Psoas muscle (tissue), 8 donors: ENCODE measurements around the gene NUP205. TPM values are rescaled to one million over a fixed set of nuclear protein-coding genes. Genes with fewer than 3 reads are reported as not detected.

Experiments used
- ATAC-seq, 4 donors: fragments of 200-7000 bp; cut with Tn5 transposase; one replicate each; pipeline ENCODE4 v1.9.1; 2020; ENCODE audit warnings: moderate library complexity in 3 of 4, mild to moderate bottlenecking in 2 of 4
- DNase-seq, 2 donors: peaks; one replicate each; pipeline ENCODE4 v3.0.0-alpha.2; 2020
- H3K27ac ChIP-seq: fragments of 200-600 bp; one replicate; pipeline ENCODE4 v1.8.0; 2022
- H3K27me3 ChIP-seq, 3 donors: fragments of 200-600 bp in 1 of 3; one replicate each; pipeline versions ENCODE4 v1.6.1 to v1.8.0; 2013 to 2022; ENCODE audit warnings: low read length in 2 of 3, mild to moderate bottlenecking in 2 of 3, moderate library complexity in 1 of 3; ENCODE audit not compliant: insufficient read depth in 3 of 3
- H3K36me3 ChIP-seq, 2 donors: fragments of 200-600 bp in 1 of 2; one replicate each; pipeline versions ENCODE4 v1.6.1 to v1.8.0; 2013 to 2022; ENCODE audit warnings: low read depth in 1 of 2, mild to moderate bottlenecking in 1 of 2, moderate library complexity in 1 of 2; ENCODE audit not compliant: insufficient read depth in 1 of 2
- H3K4me1 ChIP-seq: fragments of 200-600 bp; one replicate; pipeline ENCODE4 v1.8.0; 2022
- H3K4me3 ChIP-seq: fragments of 200-600 bp; one replicate; pipeline ENCODE4 v1.8.0; 2022; ENCODE audit warnings: mild to moderate bottlenecking
- H3K9me3 ChIP-seq: fragments of 200-600 bp; one replicate; pipeline ENCODE4 v1.8.0; 2022
- WGBS, 3 donors: extraction: QIAGEN DNeasy Blood & Tissue Kit; methylation state at CpG; one replicate each; pipeline versions ENCODE4 v1.1.6 to v1.1.7; 2013; 5-methylcytosine and 5-hydroxymethylcytosine counted together
- intact Hi-C, 2 donors: fragments of 100-400 bp; cut with DNase I; formaldehyde crosslinking; loops; one replicate each; pipeline versions ENCODE4 v1.11.0 to v1.14.2; 2022
- polyA plus RNA-seq, 3 donors: library from polyadenylated mRNA; stranded (reverse); fragments of 200-250 nt; gene quantifications; one replicate each; pipeline ENCODE4 v1.2.3, GENCODE V29; 2013
- total RNA-seq, 4 donors: library from RNA; stranded (reverse); fragmentation: NEBNext Ultra II Directional in 2 of 4; extraction: Animal tissue kit (Norgen Biotek cat#: 25700) in 2 of 4; gene quantifications; one replicate each; pipeline versions ENCODE4 v1.2.1 to v1.2.4, GENCODE V29; 2021 to 2023
- TF ChIP-seq, protein P1 (sequence below): fragments of 200-600 bp; IDR thresholded peaks from one replicate; pipeline ENCODE4 v1.8.0; 2022; ENCODE audit warnings: antibody characterized with exemption
- donor health status: healthy with polysubstance abuse.
- donor health status: DM: no; HTN: no; CAD: no; lungs with moderate emphysema.
- donor health status: Bipolar disorder and iron deficiency.
- donor health status: healthy.
- donor health status: DM: yes; HTN: yes; CAD: no.
- donor health status: DM: no; HTN: no; CAD: no.
- donor health status: DM: no; HTN: no; CAD: no.
- donor health status: DM: yes; HTN: yes; CAD: no.

The NUP205 gene
- total and polyA plus RNA-seq, 7 donors = 15.7 to 22.7 (median 19.5) TPM

DNA sequence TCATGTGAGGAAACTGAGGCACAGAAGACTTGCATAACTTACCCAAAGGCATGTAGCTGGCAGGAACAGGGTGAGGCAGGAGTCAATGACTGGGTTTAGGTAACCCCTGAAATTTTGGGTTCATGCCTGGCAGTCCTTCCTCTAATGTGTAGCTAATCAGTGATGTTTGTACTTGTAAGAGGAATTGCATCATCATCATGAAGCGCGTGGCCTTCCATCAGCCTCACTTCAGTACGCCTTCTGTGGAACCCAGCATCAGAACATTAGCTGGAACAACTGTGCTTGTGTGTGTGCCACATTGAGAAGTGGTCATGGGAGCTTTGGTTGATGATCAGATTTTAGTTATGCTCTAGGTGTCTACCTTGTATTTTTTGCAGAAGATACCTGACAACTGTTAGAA, 86.4 kb downstream of the NUP205 start:
- WGBS, 3 donors = 67 to 96% (median 72%) methylated on average over 3 of the region's 3 CpGs
- no peak for DNase-seq
- intact Hi-C loops = loop anchor here in 1 of 2 donors (1.0 kb wide), 1 partner anchor 363 kb away; no protein-coding TSS in a partner anchor
- TF ChIP-seq, protein P1, sequence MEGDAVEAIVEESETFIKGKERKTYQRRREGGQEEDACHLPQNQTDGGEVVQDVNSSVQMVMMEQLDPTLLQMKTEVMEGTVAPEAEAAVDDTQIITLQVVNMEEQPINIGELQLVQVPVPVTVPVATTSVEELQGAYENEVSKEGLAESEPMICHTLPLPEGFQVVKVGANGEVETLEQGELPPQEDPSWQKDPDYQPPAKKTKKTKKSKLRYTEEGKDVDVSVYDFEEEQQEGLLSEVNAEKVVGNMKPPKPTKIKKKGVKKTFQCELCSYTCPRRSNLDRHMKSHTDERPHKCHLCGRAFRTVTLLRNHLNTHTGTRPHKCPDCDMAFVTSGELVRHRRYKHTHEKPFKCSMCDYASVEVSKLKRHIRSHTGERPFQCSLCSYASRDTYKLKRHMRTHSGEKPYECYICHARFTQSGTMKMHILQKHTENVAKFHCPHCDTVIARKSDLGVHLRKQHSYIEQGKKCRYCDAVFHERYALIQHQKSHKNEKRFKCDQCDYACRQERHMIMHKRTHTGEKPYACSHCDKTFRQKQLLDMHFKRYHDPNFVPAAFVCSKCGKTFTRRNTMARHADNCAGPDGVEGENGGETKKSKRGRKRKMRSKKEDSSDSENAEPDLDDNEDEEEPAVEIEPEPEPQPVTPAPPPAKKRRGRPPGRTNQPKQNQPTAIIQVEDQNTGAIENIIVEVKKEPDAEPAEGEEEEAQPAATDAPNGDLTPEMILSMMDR = no peak
- Histone ChIP-seq H3K4me3 (no peak overlapping the region), H3K9me3 (no peaks in the 10 kb centered on the region), H3K27ac (no peak overlapping the region), H3K27me3 (no peaks in the 10 kb centered on the region), H3K4me1 (no peaks in the 10 kb centered on the region), H3K36me3 (peaks cover 0 to 96% of the 10 kb centered on the region in 2 donors)
- no peak for ATAC-seq

DNA sequence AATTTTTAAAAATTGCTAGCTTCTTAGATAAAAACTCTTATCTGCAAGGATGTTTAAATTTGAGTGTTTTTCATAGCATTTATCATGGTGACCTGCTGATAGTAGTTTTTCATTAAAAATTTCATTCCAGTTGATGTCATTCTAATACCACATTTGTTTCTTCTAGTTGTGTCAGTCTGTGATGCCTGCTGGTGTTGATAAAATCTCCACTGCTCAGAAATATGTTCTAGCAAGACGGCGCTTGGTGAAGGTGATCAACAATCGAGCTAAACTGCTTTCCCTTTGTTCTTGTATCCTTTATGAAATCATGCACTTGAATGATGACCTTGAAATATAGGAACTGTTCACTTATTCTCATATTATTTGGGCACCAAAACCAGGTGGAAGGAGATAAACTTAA, 87.0 kb downstream of the NUP205 start:
- no peak for ATAC-seq
- peaks cover 0 to 96% of the 10 kb centered on the region in 2 donors for H3K36me3 ChIP-seq
- no peaks in the 10 kb centered on the region for H3K4me1 ChIP-seq
- H3K4me3 ChIP-seq = no peak overlapping the region
- no peak for DNase-seq
- TF ChIP-seq, protein P1 = no peak
- WGBS, 3 donors = 89 to 95% (median 90%) methylated on average over 3 of the region's 3 CpGs
- H3K27me3 ChIP-seq = no peaks in the 10 kb centered on the region
- no peaks in the 10 kb centered on the region for H3K9me3 ChIP-seq
- intact Hi-C loops = loop anchor here (1.0 to 5.0 kb wide), 2 partner anchors 362 to 363 kb away; no protein-coding TSS in a partner anchor
- no peak overlapping the region for H3K27ac ChIP-seq

DNA sequence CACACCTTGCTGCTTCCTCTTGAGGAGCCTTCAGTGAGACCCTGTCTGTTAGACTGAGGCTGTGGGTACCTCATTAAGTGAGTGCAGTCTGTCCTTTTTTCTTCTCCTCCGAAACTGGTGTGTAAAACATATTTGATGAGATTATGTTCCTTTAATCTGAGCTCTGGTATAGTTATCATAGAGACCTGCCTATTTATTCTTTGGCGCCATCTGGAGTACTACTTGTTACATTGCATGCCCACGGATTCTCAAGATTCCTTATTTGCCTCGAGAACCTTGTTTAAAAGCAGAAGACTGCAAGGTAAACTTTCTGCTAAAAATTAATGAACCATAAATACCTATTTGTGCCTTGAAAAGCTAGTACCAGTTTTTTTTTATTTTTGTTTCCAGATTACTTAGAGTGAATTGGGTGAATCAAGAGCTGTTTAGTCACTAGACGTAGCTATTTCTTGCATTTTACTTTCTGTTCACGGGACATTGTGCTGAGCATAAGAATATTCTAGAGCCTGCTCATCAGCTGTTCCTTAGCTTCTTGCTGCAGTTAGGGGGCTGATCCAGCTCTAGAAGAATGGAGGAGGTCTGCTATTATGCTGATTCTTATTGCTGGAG, 87.7 kb downstream of the NUP205 start:
- Histone ChIP-seq H3K9me3 (no peaks in the 10 kb centered on the region), H3K27ac (no peak overlapping the region), H3K36me3 (peaks cover 0 to 92% of the 10 kb centered on the region in 2 donors), H3K4me3 (no peak overlapping the region), H3K27me3 (no peaks in the 10 kb centered on the region), H3K4me1 (no peaks in the 10 kb centered on the region)
- ATAC-seq (peak; percentile 48 to 72 (median 57)), DNase-seq (no peak)
- TF ChIP-seq, protein P1 = peak; percentile 67
- 47 to 59% (median 48%) methylated on average over 6 of the region's 6 CpGs for WGBS, 3 donors
- intact Hi-C loops = loop anchor here in 1 of 2 donors (5.0 kb wide), 1 partner anchor 363 kb away; no protein-coding TSS in a partner anchor

DNA sequence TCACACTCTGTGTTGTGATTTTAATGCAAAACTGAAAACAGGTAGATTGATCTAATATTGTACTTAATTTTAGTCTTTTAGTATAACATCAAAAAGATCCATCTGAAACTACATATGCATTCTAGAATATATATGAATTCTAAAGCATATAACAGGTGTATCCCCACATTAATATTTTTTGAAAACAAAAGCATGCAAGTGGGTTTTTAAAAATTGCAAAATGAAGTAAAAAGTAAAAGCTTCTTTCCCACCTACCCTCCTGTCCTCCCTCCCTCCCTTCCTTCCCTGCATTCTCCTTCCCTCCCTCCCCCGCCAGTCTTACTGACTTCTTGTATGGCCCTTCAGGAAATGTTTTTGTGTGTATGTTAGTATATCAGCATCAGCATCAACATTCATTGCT, 90.0 kb downstream of the NUP205 start:
- TF ChIP-seq, protein P1 = no peak
- DNase-seq (no peak), ATAC-seq (no peak)
- intact Hi-C loops = loop anchor here in 1 of 2 donors (5.0 kb wide), 1 partner anchor 365 kb away; no protein-coding TSS in a partner anchor
- Histone ChIP-seq H3K27me3 (no peaks in the 10 kb centered on the region), H3K4me3 (no peak overlapping the region), H3K36me3 (peaks cover 0 to 82% of the 10 kb centered on the region in 2 donors), H3K4me1 (no peaks in the 10 kb centered on the region), H3K9me3 (no peaks in the 10 kb centered on the region), H3K27ac (no peak overlapping the region)
- WGBS, 3 donors = 83 to 100% (median 91%) methylated on average over 1 of the region's 1 CpG
